RKO (cell line): ENCODE data around the gene SIGLEC14.
"Not testable (repeated sequence)": the region's sequence is repeated elsewhere in the genome, so short reads cannot be mapped to it uniquely, and the experiment has no call there.

Experiments
- DNase-seq: peaks from one replicate; pipeline ENCODE4 v3.0.0-alpha.2; 2016; ENCODE audit warnings: low spot score

SIGLEC14 gene

GRCh38 chr19:51646730-51647129 lies at the start of gene SIGLEC14:
Gene SIGLEC14 (minus strand): TSS chr19:51646825. CDS start chr19:51646759, 66 bp downstream.
- not testable (repeated sequence) for DNase-seq

DNA sequence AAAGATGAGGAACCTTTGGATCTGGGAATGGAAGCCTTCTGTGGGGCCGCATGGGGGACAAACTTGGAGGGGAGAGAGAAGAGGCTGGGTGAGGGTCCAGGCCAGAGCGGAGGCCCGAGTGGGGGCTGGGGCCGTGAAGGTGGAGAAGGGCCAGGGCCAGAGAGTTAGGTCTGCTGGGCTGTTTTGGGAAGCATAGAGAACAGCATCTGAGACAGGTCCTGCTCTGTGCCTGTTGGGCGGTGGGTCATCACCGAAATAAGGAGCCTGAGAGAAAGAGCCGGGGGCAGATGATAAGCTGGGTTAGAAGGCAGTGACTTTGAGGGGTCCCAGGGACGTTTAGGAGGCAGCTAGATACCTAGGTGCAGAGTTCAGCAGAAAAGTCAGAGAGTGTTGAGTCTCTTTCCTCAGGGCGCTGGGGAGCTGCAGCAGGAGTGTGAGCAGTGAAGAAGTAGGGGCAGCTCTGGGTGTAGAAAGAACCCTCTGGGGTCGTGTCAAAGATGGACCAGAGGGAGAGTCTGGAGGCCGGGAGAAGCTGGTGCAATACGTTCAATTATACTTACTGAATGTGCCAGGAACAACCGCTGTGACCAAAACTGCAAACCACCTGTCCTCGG lies 49.2 kb upstream of the SIGLEC14 start:
- DNase-seq, result no peak

DNA sequence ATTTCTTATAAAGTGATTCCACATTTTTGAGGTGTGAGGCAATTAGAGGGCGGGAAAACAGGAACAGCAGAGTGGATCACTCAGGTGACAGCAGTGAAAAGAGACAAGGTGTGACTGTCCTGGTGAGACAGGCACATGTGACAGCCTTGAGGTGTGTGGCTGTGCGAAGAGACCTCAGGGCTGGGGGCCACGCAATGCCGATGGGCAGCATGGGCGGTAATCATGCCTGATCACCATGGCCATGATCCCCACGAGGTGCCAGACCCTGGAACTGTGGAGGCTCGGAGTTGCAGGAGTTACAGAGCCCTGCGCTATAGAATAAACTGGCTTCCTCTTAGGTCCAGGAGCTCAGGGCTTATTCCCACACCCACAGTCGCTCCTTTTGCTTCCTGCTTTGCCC lies 48.5 kb upstream of the SIGLEC14 start:
- no peak for DNase-seq

- DNase-seq, result no peak
These were observed 47.9 kb upstream of the SIGLEC14 start for GRCh38 chr19:51694318-51695085.

GRCh38 chr19:51693819-51694218 lies 47.2 kb upstream of the SIGLEC14 start:
- no peak for DNase-seq

- DNase-seq, result no peak
These were observed 46.6 kb upstream of the SIGLEC14 start, which contains the start of gene SPACA6 for GRCh38 chr19:51693260-51693659. Gene SPACA6 (plus strand): TSS chr19:51693330. CDS start chr19:51693527, 197 bp downstream.

GRCh38 chr19:51692468-51692867 lies 45.8 kb upstream of the SIGLEC14 start:
- DNase-seq, result no peak

- DNase-seq, result no peak
These were observed 45.2 kb upstream of the SIGLEC14 start for GRCh38 chr19:51691584-51692428.

DNA sequence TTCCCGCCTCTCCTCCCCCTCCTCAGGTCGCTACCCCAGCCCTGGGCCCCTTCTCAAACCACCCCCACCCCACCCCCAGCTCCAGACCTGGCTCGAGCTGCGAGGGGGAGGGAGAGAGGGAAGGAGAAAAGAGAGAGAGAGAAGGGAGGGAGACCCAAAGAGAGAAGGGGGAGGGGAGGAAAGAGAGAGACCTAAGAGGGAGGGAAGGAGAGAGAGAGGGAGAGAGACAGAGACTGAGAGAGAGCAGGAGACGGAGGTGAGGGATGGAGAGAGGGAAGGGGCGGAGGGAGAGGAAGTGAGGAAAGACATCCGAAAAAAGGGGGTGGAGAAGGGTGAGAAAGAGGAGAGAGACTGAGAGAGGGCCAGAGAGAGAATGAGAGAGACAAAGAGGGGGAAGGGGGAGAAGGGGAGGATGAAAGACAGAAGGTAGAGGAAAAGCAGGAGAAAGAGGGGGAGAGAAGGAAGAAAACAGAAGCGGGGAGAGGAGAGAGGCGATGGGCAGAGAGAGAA lies 44.5 kb upstream of the SIGLEC14 start:
- no peak for DNase-seq

- DNase-seq, result no peak
These were observed 43.9 kb upstream of the SIGLEC14 start for GRCh38 chr19:51690454-51691073.

GRCh38 chr19:51689751-51690453 lies 43.3 kb upstream of the SIGLEC14 start:
- DNase-seq, result no peak

DNA sequence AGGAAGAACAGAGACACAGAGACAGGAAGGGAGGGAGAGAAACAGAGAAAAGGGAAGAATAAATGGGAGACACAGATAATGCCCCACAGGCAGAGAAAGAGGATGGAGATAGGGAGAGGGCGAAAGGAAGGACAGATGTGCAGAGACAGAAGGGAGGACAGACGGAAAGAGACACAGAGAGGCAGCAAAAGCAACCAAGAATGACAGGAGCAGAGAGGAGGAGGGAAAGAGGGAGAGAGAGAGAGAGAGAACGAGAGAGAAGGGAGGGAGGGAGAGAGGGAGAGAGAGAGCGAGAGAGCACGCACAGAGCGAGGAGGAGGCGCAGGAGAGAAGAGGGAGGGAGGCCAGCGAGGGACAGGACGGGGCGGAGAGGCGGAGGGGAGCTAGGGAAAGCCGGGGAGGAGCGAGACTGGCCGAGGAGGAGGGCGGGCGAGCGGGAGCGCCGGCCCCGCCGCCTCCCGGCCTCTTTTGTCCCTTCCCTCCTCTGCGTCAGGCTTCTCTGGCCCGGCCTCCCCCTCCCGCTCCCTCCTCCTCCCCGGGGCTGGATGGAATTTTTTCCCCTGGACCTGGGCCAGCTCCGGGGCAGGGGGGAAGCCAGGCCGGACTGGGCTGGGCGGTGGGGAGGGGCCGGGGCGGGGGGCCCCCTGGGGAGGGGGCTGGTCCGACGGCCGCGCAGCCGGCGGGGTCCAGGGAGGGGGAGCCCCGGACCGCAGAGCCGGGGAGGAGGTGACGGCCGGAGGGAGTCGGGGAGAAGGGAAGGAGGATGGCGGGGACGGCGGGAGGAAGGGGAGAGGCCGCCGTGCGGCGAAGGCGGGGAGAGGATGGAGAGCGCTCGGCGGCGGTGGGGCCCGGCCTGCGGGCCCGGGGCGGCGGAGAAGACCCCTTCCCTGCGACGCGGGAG lies 42.3 kb upstream of the SIGLEC14 start:
- DNase-seq, result peak; percentile 85

GRCh38 chr19:51687791-51688670 lies 41.4 kb upstream of the SIGLEC14 start:
- DNase-seq, result peak; percentile 80

DNA sequence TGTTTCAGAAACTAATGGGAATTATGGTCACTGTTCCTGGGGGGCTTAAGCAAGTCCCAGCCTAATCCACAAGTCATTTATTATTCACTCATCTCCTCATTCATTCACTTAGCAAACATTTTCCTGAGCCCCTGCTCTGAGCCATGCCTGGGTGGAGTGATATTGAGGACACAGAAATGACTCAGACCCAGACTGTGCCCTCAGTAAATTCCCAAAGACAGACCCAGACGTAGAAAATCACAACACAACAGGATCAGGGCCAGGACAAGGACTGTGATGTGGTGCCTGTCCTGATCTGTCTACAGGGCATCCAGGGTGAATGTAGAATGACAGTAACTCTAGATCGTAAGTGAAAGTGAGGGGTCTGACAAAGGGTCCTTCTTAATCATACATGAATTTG lies 39.5 kb upstream of the SIGLEC14 start:
- DNase-seq, result no peak

GRCh38 chr19:51681286-51681941 lies 34.8 kb upstream of the SIGLEC14 start:
- DNase-seq, result peak; percentile 43

DNA sequence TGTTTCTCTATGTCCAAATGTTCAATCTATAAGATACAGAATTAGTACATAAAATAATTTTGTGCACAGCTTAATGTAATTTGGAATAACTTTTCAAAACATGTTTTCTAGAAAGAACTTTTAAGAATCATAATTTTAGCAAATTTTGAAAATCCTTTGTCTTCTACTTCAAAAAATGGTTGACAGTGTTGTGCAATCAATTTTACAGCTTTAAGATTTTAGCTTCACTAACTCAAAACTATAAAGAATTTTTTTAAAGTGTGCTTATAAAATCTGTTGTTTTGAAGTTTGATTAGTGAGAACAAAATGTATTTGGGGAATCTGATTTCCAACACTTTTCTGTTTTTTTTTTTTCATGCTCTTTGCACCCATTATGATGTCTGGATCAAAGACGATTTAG lies 33.8 kb upstream of the SIGLEC14 start:
- no peak for DNase-seq

DNA sequence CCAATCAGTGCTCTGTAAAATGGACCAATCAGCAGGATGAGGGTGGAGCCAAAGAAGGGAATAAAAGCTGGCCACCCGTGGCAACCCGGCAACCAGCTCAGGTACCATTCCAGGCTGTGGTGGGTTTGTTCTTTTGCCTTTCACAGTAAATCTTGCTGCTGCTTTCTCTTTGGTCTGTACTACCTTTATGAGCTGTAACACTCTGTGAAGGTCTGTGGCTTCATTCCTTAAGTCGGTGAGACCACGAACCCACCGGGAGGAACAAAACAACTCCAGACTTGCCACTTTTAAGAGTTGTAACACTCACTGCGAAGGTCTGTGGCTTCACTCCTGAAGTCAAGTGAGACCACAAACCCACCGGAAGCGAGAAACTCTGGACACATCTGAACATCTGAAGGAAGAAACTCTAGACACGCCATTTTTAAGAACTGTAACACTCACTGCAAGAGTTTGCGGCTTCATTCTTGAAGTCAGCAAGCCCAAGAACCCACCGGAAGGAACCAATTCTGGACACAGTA lies 30.0 kb upstream of the SIGLEC14 start:
- no peak for DNase-seq

- DNase-seq, result peak; percentile 43
These were observed 29.4 kb upstream of the SIGLEC14 start for GRCh38 chr19:51675911-51676565.
